H9 (cell line): ENCODE measurements around the gene PLEKHN1. TPM values are rescaled to one million over a fixed set of nuclear protein-coding genes. Genes with fewer than 3 reads are reported as not detected.

Experiments used
- DNase-seq: peaks from one replicate; pipeline ENCODE4 v3.0.0-alpha.2; 2017
- H2AFZ ChIP-seq: one replicate; pipeline ENCODE4 v1.6.1; 2013; ENCODE audit warnings: mild to moderate bottlenecking, low read length, control low read depth, moderate library complexity
- H2AK5ac ChIP-seq: 2 replicates; pipeline ENCODE4 v1.6.1; 2013; ENCODE audit warnings: low read length, control low read depth, mixed read lengths; ENCODE audit not compliant: insufficient read length
- H2BK120ac ChIP-seq: one replicate; pipeline ENCODE4 v1.6.1; 2013; ENCODE audit warnings: low read depth, mild to moderate bottlenecking, low read length, control low read depth, inconsistent platforms; ENCODE audit not compliant: poor library complexity, severe bottlenecking
- H2BK12ac ChIP-seq: 2 replicates; pipeline ENCODE4 v1.6.1; 2013; ENCODE audit warnings: low read length, control low read depth, mixed read lengths, low read depth; ENCODE audit not compliant: insufficient read length
- H2BK15ac ChIP-seq: 2 replicates; pipeline ENCODE4 v1.6.1; 2013; ENCODE audit warnings: low read depth, low read length, control low read depth
- H2BK20ac ChIP-seq: one replicate; pipeline ENCODE4 v1.6.1; 2013; ENCODE audit warnings: low read depth, mild to moderate bottlenecking, low read length, control low read depth, inconsistent platforms; ENCODE audit not compliant: poor library complexity, severe bottlenecking
- H2BK5ac ChIP-seq: 2 replicates; pipeline ENCODE4 v1.6.1; 2013; ENCODE audit warnings: low read length, control low read depth, mixed read lengths; ENCODE audit not compliant: insufficient read length
- H3K14ac ChIP-seq: 2 replicates; pipeline ENCODE4 v1.6.1; 2013; ENCODE audit warnings: low read length, control low read depth; ENCODE audit not compliant: insufficient read depth
- H3K18ac ChIP-seq: 2 replicates; pipeline ENCODE4 v1.6.1; 2013; ENCODE audit warnings: low read depth, mild to moderate bottlenecking, mixed read lengths, low read length, control low read depth; ENCODE audit not compliant: insufficient read length
- H3K23ac ChIP-seq: 2 replicates; pipeline ENCODE4 v1.6.1; 2013; ENCODE audit warnings: low read length, control low read depth, mixed read lengths, low read depth; ENCODE audit not compliant: insufficient read length
- H3K23me2 ChIP-seq: 2 replicates; pipeline ENCODE4 v1.6.1; 2013; ENCODE audit warnings: low read depth, mild to moderate bottlenecking, mixed read lengths, low read length, control low read depth; ENCODE audit not compliant: insufficient read length, poor library complexity, severe bottlenecking
- H3K27ac ChIP-seq: 2 replicates; pipeline ENCODE4 v1.5.1; 2013; ENCODE audit warnings: low read length, control low read depth, mixed read lengths, low read depth; ENCODE audit not compliant: insufficient read length
- H3K27me3 ChIP-seq: 2 replicates; pipeline ENCODE4 v1.6.1; 2013; ENCODE audit warnings: low read length, control low read depth, inconsistent platforms; ENCODE audit not compliant: insufficient read depth
- H3K4ac ChIP-seq: 2 replicates; pipeline ENCODE4 v1.6.1; 2013; ENCODE audit warnings: low read depth, mild to moderate bottlenecking, control low read depth, inconsistent platforms, low read length, moderate library complexity
- H3K4me1 ChIP-seq: 2 replicates; pipeline ENCODE4 v1.6.1; 2013; ENCODE audit warnings: low read length, control low read depth, inconsistent platforms; ENCODE audit not compliant: insufficient read depth
- H3K4me2 ChIP-seq: 2 replicates; pipeline ENCODE4 v1.6.1; 2013; ENCODE audit warnings: low read length, control low read depth, mixed read lengths; ENCODE audit not compliant: insufficient read length, insufficient read depth
- H3K56ac ChIP-seq: 2 replicates; pipeline ENCODE4 v1.6.1; 2013; ENCODE audit warnings: low read depth, mild to moderate bottlenecking, mixed read lengths, low read length, control low read depth; ENCODE audit not compliant: insufficient read length
- H3K79me1 ChIP-seq: 2 replicates; pipeline ENCODE4 v1.6.1; 2013; ENCODE audit warnings: low read depth, mild to moderate bottlenecking, moderate library complexity, low read length, control low read depth, inconsistent platforms; ENCODE audit not compliant: insufficient read depth, poor library complexity, severe bottlenecking
- H3K79me2 ChIP-seq: 2 replicates; pipeline ENCODE4 v1.6.1; 2013; ENCODE audit warnings: low read length, control low read depth, inconsistent platforms; ENCODE audit not compliant: insufficient read depth
- H3K9ac ChIP-seq: 2 replicates; pipeline ENCODE4 v1.6.1; 2013; ENCODE audit warnings: low read length, control low read depth, mixed read lengths; ENCODE audit not compliant: insufficient read length; ENCODE audit errors: extremely low read depth
- H3K9me3 ChIP-seq: one replicate; pipeline ENCODE4 v1.6.1; 2013; ENCODE audit warnings: low read depth, low read length, inconsistent platforms; ENCODE audit not compliant: control insufficient read depth
- H3T11ph ChIP-seq: one replicate; pipeline ENCODE4 v1.6.1; 2013; ENCODE audit warnings: mild to moderate bottlenecking, low read length, control low read depth, inconsistent platforms
- H4K20me1 ChIP-seq: one replicate; pipeline ENCODE4 v1.6.1; 2013; ENCODE audit not compliant: control insufficient read depth, insufficient read length, insufficient read depth
- H4K5ac ChIP-seq: 2 replicates; pipeline ENCODE4 v1.6.1; 2013; ENCODE audit warnings: low read depth, mild to moderate bottlenecking, mixed read lengths, low read length, control low read depth; ENCODE audit not compliant: insufficient read length
- H4K8ac ChIP-seq: replicated peaks from 2 replicates; pipeline ENCODE4 v1.6.1; 2013; ENCODE audit warnings: low read length, control low read depth, mixed read lengths, low read depth; ENCODE audit not compliant: insufficient read length
- H4K91ac ChIP-seq: 2 replicates; pipeline ENCODE4 v1.6.1; 2013; ENCODE audit warnings: low read depth, mild to moderate bottlenecking, moderate library complexity, mixed read lengths, low read length, control low read depth; ENCODE audit not compliant: insufficient read length
- H3K27ac Mint-ChIP-seq, 3 experiments: 2 replicates in 2 of 3; 3 replicates in 1 of 3; pipeline ENCODE4 v1.8.0; 2020 to 2021; ENCODE audit warnings: mixed read lengths in 3 of 3, mild to moderate bottlenecking in 1 of 3, moderate library complexity in 1 of 3
- H3K27me3 Mint-ChIP-seq: 2 replicates; pipeline ENCODE4 v1.8.0; 2021; ENCODE audit warnings: low read depth, mild to moderate bottlenecking, moderate library complexity, mixed read lengths
- H3K36me3 Mint-ChIP-seq, 3 experiments: 2 replicates in 2 of 3; 3 replicates in 1 of 3; pipeline ENCODE4 v1.8.0; 2020 to 2021; ENCODE audit warnings: low read depth in 3 of 3, mixed read lengths in 3 of 3; ENCODE audit not compliant: insufficient read depth in 1 of 3
- H3K4me1 Mint-ChIP-seq, 2 experiments: 2 replicates each; pipeline ENCODE4 v1.8.0; 2020; ENCODE audit warnings: mixed read lengths in 2 of 2
- H3K4me3 Mint-ChIP-seq, 2 experiments: 2 replicates in 1 of 2; 3 replicates in 1 of 2; pipeline ENCODE4 v1.8.0; 2020 to 2021; ENCODE audit warnings: mild to moderate bottlenecking in 2 of 2, mixed read lengths in 2 of 2, moderate library complexity in 1 of 2
- H3K9me3 Mint-ChIP-seq, 2 experiments: 2 replicates in 1 of 2; 3 replicates in 1 of 2; pipeline ENCODE4 v1.8.0; 2020; ENCODE audit warnings: mild to moderate bottlenecking in 2 of 2, mixed read lengths in 2 of 2, moderate library complexity in 1 of 2
- CTCF ChIP-seq: fragments of 200-600 bp; sonication (generic); conservative IDR thresholded peaks from 3 replicates; pipeline ENCODE4 v1.8.0; 2021; ENCODE audit warnings: antibody characterized with exemption, mild to moderate bottlenecking
- WGBS: extraction: QIAGEN DNeasy Blood & Tissue Kit; methylation state at CpG from one replicate; pipeline ENCODE4 v1.1.7; 2013; ENCODE audit warnings: missing lambda C conversion rate, low lambda C conversion rate, mixed read lengths; ENCODE audit not compliant: insufficient read length; ENCODE audit errors: extremely low coverage; 5-methylcytosine and 5-hydroxymethylcytosine counted together
- total RNA-seq: library from RNA; stranded (reverse); gene quantifications from 2 replicates; pipeline ENCODE4 v1.2.1, GENCODE V29; 2021

Gene PLEKHN1
- total RNA-seq, 1 experiment from 2014 or later, result 3.0 TPM

- H4K5ac ChIP-seq, result no peak overlapping the region
- H4K20me1 ChIP-seq, result peaks cover 6% of the 10 kb centered on the region
- no peak overlapping the region for H2AK5ac ChIP-seq
- H3K56ac ChIP-seq, result no peak overlapping the region
- no peaks in the 10 kb centered on the region for H3K4me1 ChIP-seq
- no peak overlapping the region for H3K27ac ChIP-seq
- H3K79me1 ChIP-seq, result no peaks in the 10 kb centered on the region
- no peak overlapping the region for H2BK5ac ChIP-seq
- no peaks in the 10 kb centered on the region for H3K9me3 ChIP-seq
- Mint-ChIP-seq H3K4me1 (peaks cover 17 to 22% of the 10 kb centered on the region in 2 experiments), H3K9me3 (peaks cover 2 to 5% of the 10 kb centered on the region in 2 experiments; a peak in 2 of 5 replicates), H3K36me3 (peaks cover 0 to 4% (median 0%) of the 10 kb centered on the region in 3 experiments; a peak in 3 of 7 replicates), H3K27me3 (peaks cover 90% of the 10 kb centered on the region), H3K4me3 (peak overlapping the region in 1 of 2 experiments; percentile 5; a peak in 2 of 5 replicates), H3K27ac (no peak overlapping the region)
- no peak overlapping the region for H3K18ac ChIP-seq
- no peak overlapping the region for H4K8ac ChIP-seq
- TF ChIP-seq CTCF, result no peak
- peaks cover 51% of the 10 kb centered on the region for H3K27me3 ChIP-seq
- no peak overlapping the region for H3K4me2 ChIP-seq
- no peak overlapping the region for H2BK15ac ChIP-seq
- no peak overlapping the region for H2BK20ac ChIP-seq
- WGBS, result no CpG with 5 or more reads among the region's 13 CpGs
- peaks cover 7% of the 10 kb centered on the region for H3K23me2 ChIP-seq
- DNase-seq, result no peak
- no peak overlapping the region for H3K14ac ChIP-seq
- no peak overlapping the region for H2AFZ ChIP-seq
- H3K23ac ChIP-seq, result no peak overlapping the region
- H3K79me2 ChIP-seq, result no peaks in the 10 kb centered on the region
- no peak overlapping the region for H3K9ac ChIP-seq
- H3K4ac ChIP-seq, result no peak overlapping the region
- H2BK12ac ChIP-seq, result no peak overlapping the region
- H2BK120ac ChIP-seq, result no peak overlapping the region
- no peak overlapping the region for H3T11ph ChIP-seq
- no peak overlapping the region for H4K91ac ChIP-seq
These were observed 45.8 kb upstream of the PLEKHN1 start for GRCh38 chr1:920521-920920.
